IPS-18c (cell line): ENCODE data around the gene PPP3CA.

ENCODE experiments used
- H3K4me3 ChIP-seq: 2 replicates; pipeline ENCODE4 v1.7.0; 2013; ENCODE audit warnings: low read depth, mild to moderate bottlenecking, low read length, moderate library complexity; ENCODE audit not compliant: insufficient read depth
- H3K9me3 ChIP-seq: one replicate; pipeline ENCODE4 v1.6.1; 2013; ENCODE audit warnings: mild to moderate bottlenecking, low read length, moderate library complexity; ENCODE audit not compliant: control insufficient read depth, insufficient read depth

The PPP3CA gene

DNA sequence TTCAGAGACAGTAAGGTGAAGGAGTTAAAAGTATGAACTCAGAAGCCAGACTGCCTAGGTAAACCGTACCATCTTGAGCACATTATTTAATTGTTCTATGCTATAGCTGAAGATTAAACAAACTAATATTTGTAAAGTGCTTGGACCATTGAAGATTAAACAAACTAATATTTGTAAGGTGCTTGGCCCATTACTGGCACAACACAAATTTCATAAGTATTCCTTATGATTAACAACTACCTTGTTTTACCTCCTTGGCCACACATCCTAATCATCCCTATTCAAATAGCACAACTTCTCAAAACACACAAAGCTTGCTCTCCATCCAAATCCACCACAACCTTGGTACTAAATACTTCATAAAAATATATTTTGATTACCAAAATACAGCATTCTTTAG, 137.0 kb downstream of the PPP3CA start:
- Histone ChIP-seq H3K4me3 (no peak overlapping the region), H3K9me3 (no peaks in the 10 kb centered on the region)

DNA sequence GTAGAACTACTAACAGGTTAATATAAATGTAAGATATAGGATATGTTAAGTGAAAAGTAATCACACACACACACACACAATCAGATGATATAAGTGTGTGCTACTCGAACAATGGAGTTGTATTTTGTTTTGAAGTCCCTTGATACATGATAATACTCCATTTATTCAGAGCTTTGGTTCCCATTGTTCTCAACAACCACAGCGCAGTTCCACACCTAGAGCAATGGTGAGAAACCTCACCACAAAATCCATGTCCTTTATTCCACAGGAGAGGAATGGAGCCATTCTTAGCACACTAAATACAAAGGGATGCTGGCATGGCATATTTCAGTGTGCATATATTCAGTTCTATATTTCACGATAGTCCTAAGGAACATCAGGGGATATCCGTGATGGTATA, 139.2 kb downstream of the PPP3CA start:
- no peak overlapping the region for H3K4me3 ChIP-seq
- no peaks in the 10 kb centered on the region for H3K9me3 ChIP-seq

- Histone ChIP-seq H3K9me3 (no peaks in the 10 kb centered on the region), H3K4me3 (no peak overlapping the region)
These were observed 141.4 kb downstream of the PPP3CA start for GRCh38 chr4:101205916-101206315.

DNA sequence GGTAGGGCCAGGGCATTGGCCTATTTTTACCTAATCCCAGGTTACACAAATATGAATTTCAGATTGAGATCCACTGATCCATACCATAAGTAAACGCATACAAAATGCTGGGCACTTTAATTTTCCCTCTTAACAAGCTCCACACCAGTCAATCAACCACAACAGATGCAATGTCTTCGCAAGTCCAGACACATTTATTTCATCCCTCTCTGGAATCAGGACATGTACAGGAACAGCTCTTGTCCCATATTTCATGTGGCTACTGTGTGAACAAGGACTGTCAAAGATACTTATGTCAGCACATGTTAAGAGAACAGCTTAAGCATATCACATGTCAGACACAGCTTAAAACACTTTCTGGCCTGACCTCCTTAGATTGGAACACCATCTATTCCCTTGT, 145.9 kb downstream of the PPP3CA start:
- H3K4me3 ChIP-seq: no peak overlapping the region
- no peaks in the 10 kb centered on the region for H3K9me3 ChIP-seq

DNA sequence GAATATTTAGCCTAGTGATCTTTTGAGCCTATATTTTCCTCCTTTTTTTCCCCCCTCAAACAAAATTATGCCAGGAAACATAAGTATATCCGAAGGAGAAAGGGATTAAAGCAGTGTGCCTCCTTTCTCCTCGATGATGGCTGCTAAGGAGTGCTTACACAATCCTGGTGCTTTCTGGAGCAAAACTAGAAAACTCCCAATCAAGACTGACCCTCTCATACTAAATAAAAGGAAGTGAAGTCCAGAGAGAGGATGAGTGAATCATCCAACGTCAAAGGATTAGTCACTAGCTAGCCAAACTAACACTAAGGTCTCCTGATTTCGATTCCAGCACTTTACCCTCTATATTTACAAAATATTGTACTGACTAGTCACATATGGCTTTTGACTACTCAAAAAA, 146.8 kb downstream of the PPP3CA start:
- no peaks in the 10 kb centered on the region for H3K9me3 ChIP-seq
- no peak overlapping the region for H3K4me3 ChIP-seq

DNA sequence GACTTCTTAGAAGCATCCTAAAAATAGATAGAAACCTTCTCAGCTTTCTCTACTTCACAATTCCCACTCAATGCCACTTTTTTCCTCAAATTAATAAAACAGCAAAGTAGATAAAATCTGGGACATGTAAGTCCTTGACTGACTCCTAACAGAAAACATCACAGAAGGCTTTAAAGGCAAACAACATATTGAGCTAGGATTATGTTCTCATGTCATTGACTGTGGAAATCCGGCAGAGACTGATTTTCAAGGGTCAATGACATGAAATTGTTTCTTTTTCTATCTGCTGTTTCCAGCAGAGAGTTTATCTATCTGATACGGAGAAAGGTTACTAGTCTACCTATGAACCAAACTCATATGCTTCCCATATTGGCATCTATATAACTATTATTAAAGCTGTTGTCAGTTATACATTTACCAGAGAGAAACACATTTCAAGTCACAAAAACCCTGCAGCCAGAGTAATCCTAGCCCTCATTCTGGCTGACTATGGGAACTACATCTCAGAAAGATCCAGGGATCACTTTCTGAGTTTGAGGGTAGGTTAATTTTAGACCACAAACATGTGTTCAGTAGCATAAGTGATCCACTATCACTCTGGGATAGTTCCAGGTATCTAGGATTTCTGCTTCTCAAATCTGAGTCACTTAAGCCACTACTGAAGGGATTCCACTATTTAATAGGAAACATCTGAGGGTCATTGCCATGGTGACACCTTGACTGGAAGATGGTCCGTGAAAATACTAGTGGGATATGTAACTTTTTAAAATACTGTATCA, 147.6 kb downstream of the PPP3CA start:
- Histone ChIP-seq H3K4me3 (no peak overlapping the region), H3K9me3 (no peaks in the 10 kb centered on the region)

DNA sequence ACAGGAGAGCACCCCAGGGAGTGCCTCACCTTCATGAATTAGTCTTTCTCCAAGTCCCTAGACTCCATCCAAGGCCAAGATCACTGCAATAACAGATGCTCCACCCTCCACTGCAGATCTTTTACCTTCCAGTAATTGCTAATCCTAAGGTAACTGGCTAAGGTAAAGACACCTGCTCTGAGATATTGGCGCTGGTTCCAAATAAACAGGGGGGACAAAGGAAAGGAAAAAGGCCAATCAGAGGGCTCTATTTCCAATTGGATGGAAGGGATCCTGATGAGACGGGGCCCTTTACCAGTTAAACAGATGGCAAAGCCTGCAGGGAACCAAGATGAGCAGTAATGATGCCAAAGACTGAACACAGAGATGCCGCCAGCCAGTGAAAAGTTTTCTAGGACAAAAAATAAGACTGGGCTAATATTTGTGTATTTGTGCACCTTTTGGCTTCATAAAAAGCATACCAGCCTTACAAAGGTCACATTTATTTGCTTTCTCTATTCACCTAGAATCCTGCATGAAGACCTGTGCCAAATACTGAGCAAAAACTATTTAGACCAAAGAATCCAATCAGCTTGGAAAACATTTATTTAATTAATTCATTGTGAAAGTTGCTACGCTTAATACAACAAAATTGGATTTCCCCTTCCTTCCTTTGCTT, 148.5 kb downstream of the PPP3CA start:
- H3K9me3 ChIP-seq: no peaks in the 10 kb centered on the region
- H3K4me3 ChIP-seq: no peak overlapping the region

- Histone ChIP-seq H3K9me3 (no peaks in the 10 kb centered on the region), H3K4me3 (no peak overlapping the region)
These were observed 150.0 kb downstream of the PPP3CA start for GRCh38 chr4:101197350-101197749.

DNA sequence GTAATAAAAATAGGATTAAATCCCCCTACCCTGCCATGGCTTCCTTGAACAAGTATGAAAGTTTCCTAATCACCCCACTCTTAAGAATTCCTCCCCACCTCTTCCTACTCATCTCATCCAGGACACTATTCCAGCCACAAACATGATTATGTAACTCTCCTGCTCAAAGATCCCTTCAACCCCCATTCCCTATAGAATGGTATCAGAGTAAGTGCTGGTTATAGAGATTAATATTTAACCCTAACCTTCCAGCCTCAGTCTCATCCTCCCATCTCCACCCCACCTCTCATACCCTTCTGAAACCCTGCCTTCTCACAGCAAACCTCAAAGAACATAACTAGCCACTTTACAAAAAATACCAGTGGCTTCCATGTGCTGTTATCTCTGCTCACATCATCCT, 155.1 kb downstream of the PPP3CA start:
- Histone ChIP-seq H3K4me3 (no peak overlapping the region), H3K9me3 (no peaks in the 10 kb centered on the region)

- H3K9me3 ChIP-seq: no peaks in the 10 kb centered on the region
- H3K4me3 ChIP-seq: no peak overlapping the region
These were observed 155.8 kb downstream of the PPP3CA start for GRCh38 chr4:101191302-101192098.

GRCh38 chr4:101190751-101191150, 156.6 kb downstream of the PPP3CA start:
- no peak overlapping the region for H3K4me3 ChIP-seq
- no peaks in the 10 kb centered on the region for H3K9me3 ChIP-seq

GRCh38 chr4:101188906-101189305, 158.4 kb downstream of the PPP3CA start:
- Histone ChIP-seq H3K4me3 (no peak overlapping the region), H3K9me3 (no peaks in the 10 kb centered on the region)

DNA sequence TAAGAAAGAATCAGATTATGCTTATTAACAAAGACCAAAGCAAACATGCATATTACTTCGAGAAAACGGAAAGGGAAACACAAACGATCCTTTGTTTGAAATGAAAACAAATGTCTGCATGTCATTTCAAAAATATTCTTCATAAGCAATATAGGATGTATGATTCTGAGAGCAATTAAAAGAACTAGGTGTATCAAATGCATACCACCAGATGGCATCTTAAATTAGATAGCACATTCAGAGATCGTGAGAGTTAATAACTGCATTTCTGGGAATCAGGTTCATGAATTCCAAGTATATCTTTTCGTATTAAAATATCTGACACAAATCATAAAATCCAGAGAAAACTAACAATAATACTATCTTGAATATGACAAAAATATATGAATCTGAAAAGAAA, 159.5 kb downstream of the PPP3CA start:
- Histone ChIP-seq H3K4me3 (no peak overlapping the region), H3K9me3 (no peaks in the 10 kb centered on the region)

DNA sequence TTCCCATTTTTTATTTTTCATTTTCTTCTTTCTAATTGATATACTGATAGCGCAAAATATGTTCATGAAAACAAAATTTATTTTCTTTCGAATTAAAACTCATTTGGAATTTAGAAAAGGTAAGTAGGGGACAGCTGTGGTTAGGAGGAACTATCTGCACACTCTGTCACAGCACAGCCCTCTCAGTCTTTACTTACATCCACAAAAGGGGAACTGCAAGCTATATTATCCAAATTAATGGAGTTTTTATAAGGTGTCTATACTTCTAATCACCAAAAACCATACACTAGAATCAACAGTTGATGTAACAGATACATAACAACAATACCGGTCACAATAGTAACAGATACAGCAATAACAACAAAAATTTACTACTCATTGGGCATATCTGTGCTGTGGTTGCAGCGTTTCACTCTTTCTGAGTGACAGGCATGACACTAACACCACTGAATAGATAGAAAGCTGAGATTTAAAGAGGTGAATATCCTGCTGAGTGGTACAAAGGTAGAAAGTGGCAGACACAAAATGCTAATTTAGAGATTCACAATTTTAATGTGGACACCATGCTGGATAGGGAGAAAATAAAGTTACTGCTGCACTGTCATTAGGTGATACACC, 160.7 kb downstream of the PPP3CA start:
- no peak overlapping the region for H3K4me3 ChIP-seq
- H3K9me3 ChIP-seq: no peaks in the 10 kb centered on the region

- Histone ChIP-seq H3K4me3 (no peak overlapping the region), H3K9me3 (no peaks in the 10 kb centered on the region)
These were observed 162.7 kb downstream of the PPP3CA start for GRCh38 chr4:101184668-101185067.

- Histone ChIP-seq H3K9me3 (no peaks in the 10 kb centered on the region), H3K4me3 (no peak overlapping the region)
These were observed 163.5 kb downstream of the PPP3CA start for GRCh38 chr4:101183666-101184373.

DNA sequence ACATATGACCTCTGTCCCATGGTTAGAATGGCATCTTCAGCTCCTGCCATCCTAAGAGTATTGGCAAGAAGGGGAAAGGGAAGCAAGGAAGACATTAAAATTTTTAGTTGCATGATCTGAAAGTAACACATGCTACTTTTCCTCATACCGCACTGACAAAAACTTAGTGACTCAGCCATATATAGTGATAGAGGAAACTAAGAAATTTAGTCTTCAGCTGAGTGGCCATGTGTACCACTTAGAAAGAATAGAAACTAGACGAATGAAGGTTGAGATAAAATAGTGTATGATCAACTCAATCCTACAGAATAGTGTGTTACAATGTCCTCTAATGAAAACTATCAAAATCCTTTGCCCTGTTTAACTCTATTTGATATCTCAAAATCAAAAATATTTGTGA, 164.1 kb downstream of the PPP3CA start:
- H3K9me3 ChIP-seq: no peaks in the 10 kb centered on the region
- no peak overlapping the region for H3K4me3 ChIP-seq
